HCT116 (cell line): ENCODE results near the gene GRIN2D. TPM values are rescaled to one million over a fixed set of nuclear protein-coding genes. Genes with fewer than 3 reads are reported as not detected.

Experiments
- ATAC-seq: fragments of 200-7000 bp; cut with Tn5 transposase; 2 replicates; pipeline ENCODE4 v1.9.1; 2020; ENCODE audit warnings: mild to moderate bottlenecking, moderate library complexity
- BruUV-seq: library from RNA; stranded (reverse); fragments of 400-500 nt; replicated peaks from 2 replicates; lab custom pipeline; 2021; lab: Mats Ljungman, UMichigan
- CTCF ChIA-PET: fragments of 300-600 bp; sonication (Branson Sonifier 250); formaldehyde crosslinking; loops from one replicate; lab custom pipeline; 2021; ENCODE audit warnings: antibody characterized with exemption; lab: Charles Lee
- POLR2A ChIA-PET: fragments of 300-600, 350-600 bp; sonication (Branson Sonifier 250); formaldehyde crosslinking; loops from one replicate; lab custom pipeline; 2021; ENCODE audit warnings: antibody characterized with exemption; lab: Charles Lee
- RAD21 ChIA-PET, 2 experiments: fragments of 300-600 bp; sonication (Branson Sonifier 250); formaldehyde crosslinking; loops; one replicate each; lab custom pipeline; 2023; ENCODE audit warnings: low total read pairs in 2 of 2; ENCODE audit not compliant: uncharacterized antibody in 2 of 2, unreplicated experiment in 2 of 2, low non-redundant PET in 1 of 2; lab: Charles Lee
- DNase-seq: peaks from one replicate; pipeline ENCODE4 v3.0.0-alpha.2; 2010; ENCODE audit warnings: low read depth, low spot score
- H2AFZ ChIP-seq: fragments of 200-600 bp; shearing (Covaris generic), sonication (generic); 2 replicates; pipeline ENCODE4 v1.6.1; 2017; ENCODE audit warnings: low read depth, mixed run types, mixed read lengths, antibody characterized with exemption, low read length; ENCODE audit not compliant: poor library complexity, severe bottlenecking
- H3K27ac ChIP-seq: 2 replicates; pipeline ENCODE4 v1.5.1; 2012; ENCODE audit warnings: low read depth, low read length
- H3K27me3 ChIP-seq: fragments of 200-600 bp; sonication (generic); 2 replicates; pipeline ENCODE4 v1.6.1; 2016; ENCODE audit warnings: mixed run types, low read length, mixed read lengths; ENCODE audit not compliant: insufficient read depth
- H3K36me3 ChIP-seq, 2 experiments: fragments of 200-500 bp in 1 of 2; fragments of 200-600 bp in 1 of 2; sonication (Bioruptor generic) in 1 of 2; sonication (generic) in 1 of 2; 2 replicates each; pipeline versions ENCODE4 v1.5.1 to v1.6.1; 2014 to 2016; ENCODE audit warnings: low read length in 2 of 2, inconsistent platforms in 1 of 2, mixed read lengths in 1 of 2, mixed run types in 1 of 2; ENCODE audit not compliant: insufficient read depth in 2 of 2, control insufficient read depth in 1 of 2
- H3K4me1 ChIP-seq, 2 experiments: fragments of 200-600 bp in 1 of 2; sonication (generic) in 1 of 2; 2 replicates each; pipeline versions ENCODE4 v1.5.1 to v1.6.1; 2012 to 2017; ENCODE audit warnings: low read length in 2 of 2, inconsistent platforms in 1 of 2, mild to moderate bottlenecking in 1 of 2, mixed read lengths in 1 of 2, mixed run types in 1 of 2, moderate library complexity in 1 of 2; ENCODE audit not compliant: insufficient read depth in 2 of 2, control insufficient read depth in 1 of 2
- H3K4me2 ChIP-seq: fragments of 200-600 bp; sonication (generic); 2 replicates; pipeline ENCODE4 v1.6.1; 2017; ENCODE audit warnings: mixed run types, low read length, mixed read lengths
- H3K4me3 ChIP-seq, 2 experiments: fragments of 200-600 bp in 1 of 2; sonication (generic) in 1 of 2; replicated peaks in 1 of 2; 2 replicates each; pipeline ENCODE4 v1.5.1; 2011 to 2016; ENCODE audit warnings: low read length in 2 of 2, control low read depth in 1 of 2, low read depth in 1 of 2, mild to moderate bottlenecking in 1 of 2, mixed read lengths in 1 of 2, mixed run types in 1 of 2
- H3K79me2 ChIP-seq: fragments of 200-600 bp; sonication (generic); 2 replicates; pipeline ENCODE4 v1.6.1; 2017; ENCODE audit warnings: mild to moderate bottlenecking, mixed run types, low read length, moderate library complexity, mixed read lengths; ENCODE audit not compliant: insufficient read depth
- H3K9ac ChIP-seq: fragments of 200-600 bp; sonication (generic); 2 replicates; pipeline ENCODE4 v1.6.1; 2016; ENCODE audit warnings: low read length, mixed read lengths
- H3K9me2 ChIP-seq: fragments of 200-600 bp; sonication (generic), shearing (Covaris generic); 2 replicates; pipeline ENCODE4 v1.6.1; 2017; ENCODE audit warnings: mixed run types, mild to moderate bottlenecking, moderate library complexity; ENCODE audit not compliant: insufficient read depth
- H3K9me3 ChIP-seq, 2 experiments: fragments of 200-500 bp in 1 of 2; fragments of 200-600 bp in 1 of 2; sonication (Bioruptor generic) in 1 of 2; sonication (generic) in 1 of 2; 2 replicates each; pipeline ENCODE4 v1.6.1; 2014 to 2017; ENCODE audit warnings: low read length in 2 of 2, mixed read lengths in 2 of 2, inconsistent platforms in 1 of 2, low read depth in 1 of 2, mild to moderate bottlenecking in 1 of 2, mixed run types in 1 of 2, moderate library complexity in 1 of 2; ENCODE audit not compliant: control insufficient read depth in 1 of 2, insufficient read depth in 1 of 2
- H4K20me1 ChIP-seq: fragments of 200-600 bp; sonication (generic), shearing (Covaris generic); 2 replicates; pipeline ENCODE4 v1.6.1; 2017; ENCODE audit warnings: mixed run types, mild to moderate bottlenecking, moderate library complexity; ENCODE audit not compliant: insufficient read depth
- CBX3 ChIP-seq: IDR thresholded peaks from 2 replicates; pipeline ENCODE4 v1.6.1; 2012; ENCODE audit warnings: low read depth
- ELF1 ChIP-seq: IDR thresholded peaks from 2 replicates; pipeline ENCODE4 v1.6.1; 2012; ENCODE audit warnings: low read depth, borderline replicate concordance
- POLR2A ChIP-seq: IDR thresholded peaks from 2 replicates; pipeline ENCODE4 v1.7.0; 2011; ENCODE audit warnings: borderline replicate concordance; ENCODE audit not compliant: insufficient read depth, insufficient read length; ENCODE audit errors: extremely low read depth
- POLR2AphosphoS5 ChIP-seq: IDR thresholded peaks from 2 replicates; pipeline ENCODE4 v1.6.1; 2011; ENCODE audit warnings: mild to moderate bottlenecking, low read depth, low read length, moderate library complexity
- SP1 ChIP-seq: IDR thresholded peaks from 2 replicates; pipeline ENCODE4 v1.6.1; 2012; ENCODE audit warnings: low read depth
- ZFX ChIP-seq: fragments of 450-650 bp; IDR thresholded peaks from 2 replicates; pipeline ENCODE4 v1.6.1; 2017
- ZNF274 ChIP-seq: fragments of 200-500 bp; sonication (Bioruptor generic); IDR thresholded peaks from 2 replicates; pipeline ENCODE4 v1.6.1; 2014; ENCODE audit warnings: mild to moderate bottlenecking, low read depth, low read length, inconsistent platforms
- intact Hi-C: fragments of 100-400 bp; cut with micrococcal nuclease; formaldehyde crosslinking; loops from 2 replicates; pipeline ENCODE4 v1.10.0; 2022
- total RNA-seq: library from RNA; stranded (reverse); gene quantifications from one replicate; pipeline ENCODE4 v1.2.1, GENCODE V29; 2021; ENCODE audit not compliant: unreplicated experiment
- TF ChIP-seq, protein P1 (sequence below): IDR thresholded peaks from 2 replicates; pipeline ENCODE4 v1.6.1; 2012

GRIN2D gene
- total RNA-seq, 1 experiment from 2014 or later: 26.2 TPM

GRCh38 chr19:48398375-48399235 is 5.1 kb downstream of the GRIN2D start (continued):
- TF ChIP-seq, protein P1, sequence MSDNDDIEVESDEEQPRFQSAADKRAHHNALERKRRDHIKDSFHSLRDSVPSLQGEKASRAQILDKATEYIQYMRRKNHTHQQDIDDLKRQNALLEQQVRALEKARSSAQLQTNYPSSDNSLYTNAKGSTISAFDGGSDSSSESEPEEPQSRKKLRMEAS: peak; percentile 98
- no peak for TF ChIP-seq SP1
- TF ChIP-seq POLR2A: peak; percentile 56
- TF ChIP-seq CBX3: no peak
- TF ChIP-seq ZFX: peak; percentile 95
- TF ChIP-seq ZNF274: no peak

GRCh38 chr19:48400018-48400742 is 6.7 kb downstream of the GRIN2D start:
- Histone ChIP-seq H3K9me3 (no peaks in the 10 kb centered on the region), H3K9me2 (no peaks in the 10 kb centered on the region), H3K27me3 (no peaks in the 10 kb centered on the region), H3K4me1 (peaks cover 19 to 50% of the 10 kb centered on the region in 2 experiments), H4K20me1 (no peaks in the 10 kb centered on the region), H3K79me2 (peaks cover 48% of the 10 kb centered on the region), H3K4me2 (peak overlapping the region; percentile 76), H2AFZ (no peak overlapping the region), H3K9ac (peak overlapping the region; percentile 94), H3K4me3 (peak overlapping the region; percentile 75 to 87), H3K27ac (peak overlapping the region; percentile 96), H3K36me3 (peaks cover 0 to under 1% of the 10 kb centered on the region in 2 experiments; a peak in 1 of 4 replicates)
- RAD21 ChIA-PET: no interaction called here
- DNase-seq: peak; percentile 54
- intact Hi-C loops: loop anchor here (2.0 kb wide), 1 partner anchor 15 kb away; no protein-coding TSS in a partner anchor
- TSS peak; percentile 15 for BruUV-seq
- TF ChIP-seq ELF1 (no peak), POLR2AphosphoS5 (peak; percentile 62; the same call in 1 of the 2 replicates)
- CTCF ChIA-PET: interaction anchor here (1.0 to 2.0 kb wide), 4 partner anchors 9 to 67 kb away, joined by 3 to 18 read pairs (median 3); partner anchors contain the start of gene KDELR1
- POLR2A ChIA-PET: interaction anchor here (0.6 to 2.4 kb wide), 11 partner anchors 9 to 219 kb away, joined by 3 to 10 read pairs (median 4); partner anchors contain the start of genes KDELR1, RPL18, SPHK2 and SYNGR4
- peak; percentile 60 for ATAC-seq
